Measurements from ENCODE around the gene CTNNA2. TPM values are rescaled to one million over a fixed set of nuclear protein-coding genes. Genes with fewer than 3 reads are reported as not detected.

CTNNA2 gene
- total and polyA plus RNA-seq, 8 donors, result 0.28 to 5.7 (median 0.44) TPM; not detected in 4

- Histone ChIP-seq H3K36me3 (no peaks in the 10 kb centered on the region), H3K9me3 (no peaks in the 10 kb centered on the region), H3K4me1 (no peaks in the 10 kb centered on the region), H3K27me3 (no peaks in the 10 kb centered on the region), H3K4me3 (no peak overlapping the region), H3K27ac (no peak overlapping the region)
- intact Hi-C loops (cut with DNase I; ENCODE audit: low total_unique reads), result no loop called here
- 66 to 73% (median 67%) methylated on average over 4 of the region's 4 CpGs for WGBS, 5 donors
- TF ChIP-seq CTCF (IDR thresholded peaks at IDR 0.05), result no peak
- no peak for TF ChIP-seq POLR2AphosphoS5 (IDR thresholded peaks at IDR 0.05)
- no peak for TF ChIP-seq POLR2A (IDR thresholded peaks at IDR 0.05)
- TF ChIP-seq EP300 (IDR thresholded peaks at IDR 0.05), result no peak
- no peak for DNase-seq
Observed at GRCh38 chr2:79899196-79899595, 386.3 kb downstream of the CTNNA2 start.

GRCh38 chr2:79901161-79901560 lies 388.3 kb downstream of the CTNNA2 start:
- H3K4me3 ChIP-seq, result no peak overlapping the region
- intact Hi-C loops (cut with DNase I; ENCODE audit: low total_unique reads), result no loop called here
- no peaks in the 10 kb centered on the region for H3K36me3 ChIP-seq
- no peak for TF ChIP-seq EP300 (IDR thresholded peaks at IDR 0.05)
- TF ChIP-seq POLR2A (IDR thresholded peaks at IDR 0.05), result no peak
- no peaks in the 10 kb centered on the region for H3K9me3 ChIP-seq
- no peak for DNase-seq
- no peaks in the 10 kb centered on the region for H3K4me1 ChIP-seq
- H3K27ac ChIP-seq, result no peak overlapping the region
- H3K27me3 ChIP-seq, result no peaks in the 10 kb centered on the region

DNA sequence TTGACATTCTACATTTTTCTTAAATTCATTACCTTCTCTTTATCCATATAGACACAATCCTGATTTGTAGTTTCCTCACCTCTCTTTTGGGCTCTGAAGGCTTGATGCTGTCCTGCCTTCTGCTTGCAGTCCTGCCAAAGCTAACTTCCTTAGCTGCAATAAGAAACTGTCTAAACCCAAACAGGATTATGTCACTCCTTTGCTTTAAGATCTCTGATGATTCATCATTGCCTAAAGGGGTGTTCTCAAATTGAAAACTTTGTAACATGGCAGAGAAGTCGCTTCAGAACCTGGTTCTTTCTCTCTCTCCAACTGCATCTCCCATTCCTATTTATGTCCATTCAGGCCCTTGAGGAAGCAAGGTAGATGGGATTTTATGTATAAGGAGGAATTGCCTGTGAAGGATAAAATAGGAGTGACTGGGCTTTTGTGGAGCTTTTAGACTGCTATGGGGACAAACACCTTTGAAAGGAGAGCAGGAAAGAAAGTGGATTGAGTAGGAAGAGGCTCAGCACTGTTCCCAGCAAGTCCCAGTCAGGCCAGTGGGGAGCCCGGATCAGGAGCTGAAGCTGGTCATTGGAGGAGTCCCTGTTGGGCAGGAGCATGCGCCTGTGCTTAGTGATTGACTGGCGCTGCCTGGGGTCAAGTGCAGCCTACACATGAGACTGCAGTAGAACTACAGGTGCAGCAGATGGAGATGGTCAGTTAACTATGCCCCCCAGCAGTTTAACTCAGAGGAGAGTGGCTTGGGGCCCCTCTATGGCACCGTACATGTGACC lies 390.6 kb downstream of the CTNNA2 start:
- Histone ChIP-seq H3K4me3 (no peak overlapping the region), H3K27ac (no peak overlapping the region), H3K9me3 (no peaks in the 10 kb centered on the region), H3K36me3 (no peaks in the 10 kb centered on the region), H3K27me3 (no peaks in the 10 kb centered on the region), H3K4me1 (no peaks in the 10 kb centered on the region)
- intact Hi-C loops (cut with DNase I; ENCODE audit: low total_unique reads), result no loop called here
- TF ChIP-seq CTCF (IDR thresholded peaks at IDR 0.05) (no peak), POLR2A (IDR thresholded peaks at IDR 0.05) (no peak), EP300 (IDR thresholded peaks at IDR 0.05) (no peak), POLR2AphosphoS5 (IDR thresholded peaks at IDR 0.05) (no peak)
- WGBS, 5 donors, result 72 to 87% (median 84%) methylated on average over 5 of the region's 5 CpGs
- DNase-seq, result no peak

- Histone ChIP-seq H3K27ac (no peak overlapping the region), H3K4me3 (no peak overlapping the region), H3K36me3 (no peaks in the 10 kb centered on the region), H3K9me3 (no peaks in the 10 kb centered on the region), H3K27me3 (no peaks in the 10 kb centered on the region), H3K4me1 (no peaks in the 10 kb centered on the region)
- intact Hi-C loops (cut with DNase I; ENCODE audit: low total_unique reads), result no loop called here
- TF ChIP-seq POLR2AphosphoS5 (IDR thresholded peaks at IDR 0.05), result no peak
- TF ChIP-seq CTCF (IDR thresholded peaks at IDR 0.05), result no peak
- no peak for TF ChIP-seq EP300 (IDR thresholded peaks at IDR 0.05)
- TF ChIP-seq POLR2A (IDR thresholded peaks at IDR 0.05), result no peak
- no peak for DNase-seq
- 78 to 87% (median 84%) methylated on average over 10 of the region's 10 CpGs for WGBS, 5 donors
Observed at GRCh38 chr2:79906139-79906890, 393.5 kb downstream of the CTNNA2 start.
